Stimulated activated CD4-positive, alpha-beta T cell treated with anti-CD3 and anti-CD28 coated beads, Interleukin-15, amount 100 ng/mL, for 1 hour (primary cell): ENCODE data around the gene ATE1.
"Not testable (repeated sequence)": the region's sequence is repeated elsewhere in the genome, so short reads cannot be mapped to it uniquely, and the experiment has no call there.

ENCODE experiments used
- DNase-seq, 2 donors: peaks; one replicate each; pipeline ENCODE4 v3.0.0-alpha.2; 2020; ENCODE audit warnings: low read depth in 1 of 2, low spot score in 1 of 2

Gene ATE1

GRCh38 chr10:121930268-121931085 lies 2.6 kb upstream of the ATE1 start:
- DNase-seq, result not testable (repeated sequence)

GRCh38 chr10:121929585-121930267 lies 1.9 kb upstream of the ATE1 start:
- DNase-seq, result not testable (repeated sequence)

- peak in 1 of 2 donors; percentile 9 for DNase-seq
Observed at GRCh38 chr10:121928528-121928884, 675 bp upstream of the ATE1 start.

GRCh38 chr10:121927318-121927840 lies 452 bp downstream of the ATE1 start:
- DNase-seq, result no peak

- DNase-seq, result no peak
Observed at GRCh38 chr10:121926671-121927317, 1.0 kb downstream of the ATE1 start.

GRCh38 chr10:121926157-121926556 lies 1.7 kb downstream of the ATE1 start:
- DNase-seq, result no peak

- DNase-seq, result no peak
Observed at GRCh38 chr10:121921238-121921931, 6.4 kb downstream of the ATE1 start.

- no peak for DNase-seq
Observed at GRCh38 chr10:121919666-121920065, 8.2 kb downstream of the ATE1 start.

GRCh38 chr10:121918800-121919199 lies 9.0 kb downstream of the ATE1 start:
- not testable (repeated sequence) for DNase-seq

- no peak for DNase-seq
Observed at GRCh38 chr10:121914661-121915060, 13.2 kb downstream of the ATE1 start.

- DNase-seq, result no peak
Observed at GRCh38 chr10:121911421-121911697, 16.5 kb downstream of the ATE1 start.

- DNase-seq, result no peak
Observed at GRCh38 chr10:121910673-121911420, 17.0 kb downstream of the ATE1 start.

- no peak for DNase-seq
Observed at GRCh38 chr10:121904888-121905287, 22.9 kb downstream of the ATE1 start.

- no peak for DNase-seq
Observed at GRCh38 chr10:121900443-121901174, 27.2 kb downstream of the ATE1 start.

- DNase-seq, result no peak
Observed at GRCh38 chr10:121899727-121900126, 28.1 kb downstream of the ATE1 start.

GRCh38 chr10:121891103-121891502 lies 36.7 kb downstream of the ATE1 start:
- no peak for DNase-seq

- DNase-seq, result no peak
Observed at GRCh38 chr10:121889212-121889611, 38.6 kb downstream of the ATE1 start.

GRCh38 chr10:121886997-121887622 lies 40.7 kb downstream of the ATE1 start:
- DNase-seq, result peak in 1 of 2 donors; percentile 22

GRCh38 chr10:121886181-121886580 lies 41.6 kb downstream of the ATE1 start:
- DNase-seq, result no peak

- DNase-seq, result no peak
Observed at GRCh38 chr10:121880895-121881294, 46.9 kb downstream of the ATE1 start.
